GM13976 (cell line): ENCODE results near the gene SNAP47.

Source experiments
- DNase-seq: peaks from one replicate; pipeline ENCODE4 v3.0.0; 2012; ENCODE audit warnings: low spot score
- CTCF ChIP-seq: IDR thresholded peaks from 2 replicates; pipeline ENCODE4 v1.5.1; 2012; ENCODE audit warnings: borderline replicate concordance, mild to moderate bottlenecking; ENCODE audit not compliant: insufficient read depth; ENCODE audit errors: extremely low read depth, missing control alignments, control extremely low read depth
- in situ Hi-C: fragments of 300-500 bp; cut with MboI; formaldehyde crosslinking; loops from one replicate; pipeline ENCODE4 v1.12.0; 2022; ENCODE audit warnings: low sequenced_read_pairs, mixed read lengths, inconsistent platforms; ENCODE audit not compliant: unreplicated experiment

Gene SNAP47

GRCh38 chr1:227749225-227749624, 14.0 kb downstream of the SNAP47 start:
- in situ Hi-C loops: no loop called here
- DNase-seq: no peak
- TF ChIP-seq CTCF: no peak

GRCh38 chr1:227749916-227750710, 14.9 kb downstream of the SNAP47 start:
- no peak for TF ChIP-seq CTCF
- in situ Hi-C loops: no loop called here
- no peak for DNase-seq

- no peak for DNase-seq
- in situ Hi-C loops: no loop called here
- TF ChIP-seq CTCF: no peak
These were observed 18.9 kb downstream of the SNAP47 start for GRCh38 chr1:227753999-227754711.

GRCh38 chr1:227754958-227755357, 19.7 kb downstream of the SNAP47 start:
- DNase-seq: no peak
- in situ Hi-C loops: no loop called here
- no peak for TF ChIP-seq CTCF

- in situ Hi-C loops: no loop called here
- DNase-seq: no peak
- no peak for TF ChIP-seq CTCF
These were observed 21.1 kb downstream of the SNAP47 start for GRCh38 chr1:227756172-227756959.

GRCh38 chr1:227757781-227758180, 22.5 kb downstream of the SNAP47 start:
- in situ Hi-C loops: no loop called here
- TF ChIP-seq CTCF: no peak
- DNase-seq: no peak
